GM12892 (cell line): ENCODE results near the gene SERPINA10.

ENCODE experiments used
- POLR2A ChIP-seq: IDR thresholded peaks from 2 replicates; pipeline ENCODE4 v1.6.1; 2011; ENCODE audit warnings: low read depth, low read length, control low read depth
- POLR2AphosphoS5 ChIP-seq: IDR thresholded peaks from 2 replicates; pipeline ENCODE4 v1.6.1; 2011; ENCODE audit warnings: low read depth, low read length, control low read depth

DNA sequence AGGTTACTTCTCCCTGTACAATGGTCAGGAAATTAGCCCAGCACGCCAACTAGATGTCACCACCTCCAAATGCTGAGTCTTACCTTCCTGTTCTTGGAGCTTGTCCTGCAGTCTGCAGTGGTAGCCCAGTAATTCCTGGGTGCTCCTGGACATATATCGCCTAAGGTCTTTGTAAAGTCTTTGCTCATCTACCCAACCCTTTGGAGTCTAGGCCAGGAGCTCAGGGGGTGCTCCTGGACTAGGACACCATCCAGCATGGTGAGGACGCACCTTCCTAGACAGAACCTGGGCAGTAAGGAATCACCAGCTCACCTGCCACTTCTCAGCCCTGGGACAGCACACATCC, 569 bp downstream of the SERPINA10 start:
- TF ChIP-seq POLR2AphosphoS5 (no peak), POLR2A (no peak)
